GM20000 (cell line): ENCODE data around the gene OSBPL2.

Experiments used
- DNase-seq: peaks from one replicate; pipeline ENCODE4 v3.0.0; 2012; ENCODE audit warnings: low spot score
- CTCF ChIP-seq: IDR thresholded peaks from 2 replicates; pipeline ENCODE4 v1.5.1; 2012; ENCODE audit warnings: mild to moderate bottlenecking, control low read depth; ENCODE audit errors: extremely low read depth, missing control alignments

Gene OSBPL2

DNA sequence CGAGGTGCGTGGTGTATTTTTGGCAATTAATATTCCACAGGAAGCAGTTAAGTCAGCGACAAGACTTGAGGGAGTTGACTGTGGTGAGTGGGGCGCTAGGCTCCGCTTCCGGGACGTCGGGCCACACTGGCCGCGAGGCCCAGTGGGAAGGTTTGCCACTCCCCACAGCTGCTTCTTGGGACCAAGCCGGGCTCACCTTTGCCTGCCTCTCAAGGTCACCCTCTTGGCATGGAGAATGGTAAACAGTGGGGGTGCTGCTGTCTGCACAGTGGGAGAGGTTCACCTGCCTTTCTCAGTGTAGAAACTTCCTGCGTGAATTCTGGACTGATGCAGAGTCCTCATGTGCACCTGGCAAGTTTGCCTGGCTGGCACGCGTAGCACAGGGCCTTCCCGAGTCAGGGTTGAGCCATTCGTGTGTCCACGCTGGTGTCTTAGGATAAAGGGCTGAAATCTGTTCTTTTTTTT is 6.4 kb downstream of the OSBPL2 start:
- DNase-seq, result no peak
- TF ChIP-seq CTCF, result no peak

- no peak for TF ChIP-seq CTCF
- DNase-seq, result no peak
These were observed 7.6 kb downstream of the OSBPL2 start for GRCh38 chr20:62245911-62246280.

DNA sequence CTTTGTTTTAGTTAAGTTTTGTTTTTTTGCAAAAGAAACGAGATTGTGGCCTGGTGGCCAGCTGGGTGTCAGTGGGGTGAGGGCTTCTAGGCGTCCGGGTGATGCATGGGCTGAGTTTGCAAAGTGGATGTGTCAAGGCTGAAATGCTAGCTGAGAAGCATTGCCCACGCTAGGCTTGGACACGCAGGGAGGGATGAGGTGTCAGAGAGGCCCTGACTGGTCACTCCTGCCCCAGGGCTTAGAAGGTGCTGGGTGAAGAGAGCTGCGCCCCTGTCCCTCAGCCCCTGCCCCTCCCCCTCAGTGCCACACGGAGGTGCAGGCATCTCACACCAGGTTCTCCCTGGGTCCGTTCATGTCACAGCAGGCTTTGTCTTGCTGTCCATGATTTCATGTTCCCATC is 8.1 kb downstream of the OSBPL2 start:
- DNase-seq, result no peak
- TF ChIP-seq CTCF, result no peak

DNA sequence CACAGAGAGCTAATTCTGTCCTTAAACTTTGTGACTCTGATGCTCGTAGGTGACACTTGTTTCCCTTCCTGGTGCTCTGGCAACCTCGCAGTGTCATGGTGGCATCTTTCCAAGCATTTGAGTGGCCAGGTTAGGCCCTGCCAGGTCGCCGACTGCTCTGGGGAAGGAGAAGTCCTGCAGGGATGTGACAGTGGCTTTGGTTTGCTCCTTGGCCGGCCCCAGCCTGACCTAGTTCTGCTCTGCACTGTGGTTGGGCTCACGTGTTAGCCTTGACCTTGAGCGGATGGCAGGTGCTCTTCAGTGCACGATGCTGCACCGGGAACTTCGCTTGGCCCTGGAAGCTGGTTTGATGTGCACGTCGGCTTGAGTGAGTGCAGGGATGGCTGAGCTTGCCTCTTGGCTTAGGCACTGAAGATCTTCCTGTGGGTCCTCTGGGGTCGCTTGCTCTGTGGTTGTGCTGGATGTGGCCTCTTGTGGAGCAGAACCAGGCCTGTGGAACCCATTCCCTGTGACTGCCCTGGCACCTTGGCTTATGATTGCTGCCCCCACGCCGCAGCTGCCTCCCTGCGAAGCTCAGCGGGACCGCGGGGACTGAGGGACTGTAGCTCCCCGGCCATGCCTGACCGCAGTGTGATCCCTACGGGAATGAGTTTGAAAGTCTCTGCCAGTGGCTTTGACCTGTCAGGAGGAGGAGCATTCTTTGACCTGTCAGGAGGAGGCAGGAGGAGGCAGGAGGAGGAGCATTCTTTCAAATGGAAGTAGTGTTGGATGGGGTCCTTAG is 8.7 kb downstream of the OSBPL2 start:
- DNase-seq, result no peak
- TF ChIP-seq CTCF, result no peak

- no peak for TF ChIP-seq CTCF
- DNase-seq, result no peak
These were observed 10.7 kb downstream of the OSBPL2 start for GRCh38 chr20:62248890-62249560.

GRCh38 chr20:62252342-62252966 is 14.1 kb downstream of the OSBPL2 start:
- TF ChIP-seq CTCF, result no peak
- no peak for DNase-seq

DNA sequence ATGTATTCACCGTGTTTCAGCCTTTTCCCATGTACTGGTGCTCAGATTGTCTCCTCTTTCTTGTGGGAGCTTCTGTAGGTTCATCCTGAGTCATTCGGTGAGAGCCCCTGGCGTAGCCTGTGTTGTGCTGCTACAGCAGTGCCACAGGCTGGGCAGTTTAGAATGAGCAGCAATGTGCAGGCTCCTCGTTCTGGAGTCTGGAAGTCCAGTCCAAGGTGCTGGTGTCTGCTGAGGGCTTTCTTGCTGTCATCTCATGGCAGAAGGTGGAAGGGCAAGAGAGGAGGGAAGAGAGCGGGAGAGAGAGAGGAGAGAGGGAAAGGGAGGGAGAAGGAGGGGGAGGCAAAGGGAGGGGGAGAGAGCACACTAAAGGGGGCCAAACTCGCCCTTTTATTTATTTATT is 15.1 kb downstream of the OSBPL2 start:
- no peak for DNase-seq
- TF ChIP-seq CTCF, result no peak
